DMS 273 treated with DMSO at 0.1 percent for 48 hours (cell line): ENCODE data around the gene ATG2B.
"Not testable (repeated sequence)": the region's sequence is repeated elsewhere in the genome, so short reads cannot be mapped to it uniquely, and the experiment has no call there.

ENCODE experiments used
- DNase-seq: peaks from one replicate; lab custom pipeline; 2025; lab: John Stamatoyannopoulos, UW

ATG2B gene

GRCh38 chr14:96380735-96381134, 17.6 kb upstream of the ATG2B start:
- no peak for DNase-seq

- no peak for DNase-seq
Observed at GRCh38 chr14:96376093-96376492, 13.0 kb upstream of the ATG2B start.

GRCh38 chr14:96373538-96373937, 10.4 kb upstream of the ATG2B start:
- no peak for DNase-seq

- DNase-seq = no peak
Observed at GRCh38 chr14:96370528-96370927, 7.4 kb upstream of the ATG2B start.

- DNase-seq = no peak
Observed at GRCh38 chr14:96368534-96368933, 5.4 kb upstream of the ATG2B start.

GRCh38 chr14:96364962-96365361, 1.8 kb upstream of the ATG2B start:
- DNase-seq = no peak

- no peak for DNase-seq
Observed at GRCh38 chr14:96363751-96364336, 703 bp upstream of the ATG2B start.

GRCh38 chr14:96362071-96362964, 823 bp downstream of the ATG2B start:
- peak; percentile 3 for DNase-seq

GRCh38 chr14:96359959-96360358, 3.2 kb downstream of the ATG2B start:
- DNase-seq = no peak

- DNase-seq = no peak
Observed at GRCh38 chr14:96357216-96357615, 5.9 kb downstream of the ATG2B start.

- no peak for DNase-seq
Observed at GRCh38 chr14:96354246-96354645, 8.9 kb downstream of the ATG2B start.

GRCh38 chr14:96352708-96353107, 10.4 kb downstream of the ATG2B start:
- DNase-seq = no peak

GRCh38 chr14:96351986-96352385, 11.2 kb downstream of the ATG2B start:
- DNase-seq = no peak

- no peak for DNase-seq
Observed at GRCh38 chr14:96349286-96350075, 13.7 kb downstream of the ATG2B start.

- not testable (repeated sequence) for DNase-seq
Observed at GRCh38 chr14:96347957-96348356, 15.2 kb downstream of the ATG2B start.

GRCh38 chr14:96345669-96346068, 17.5 kb downstream of the ATG2B start:
- DNase-seq = no peak

GRCh38 chr14:96341323-96341722, 21.8 kb downstream of the ATG2B start:
- no peak for DNase-seq

- no peak for DNase-seq
Observed at GRCh38 chr14:96338551-96338950, 24.6 kb downstream of the ATG2B start.

- DNase-seq = no peak
Observed at GRCh38 chr14:96324219-96324618, 38.9 kb downstream of the ATG2B start.

GRCh38 chr14:96320605-96321004, 42.5 kb downstream of the ATG2B start:
- DNase-seq = no peak

- DNase-seq = no peak
Observed at GRCh38 chr14:96318836-96319235, 44.3 kb downstream of the ATG2B start.

GRCh38 chr14:96316087-96316486, 47.1 kb downstream of the ATG2B start:
- no peak for DNase-seq

GRCh38 chr14:96310906-96311305, 52.2 kb downstream of the ATG2B start:
- no peak for DNase-seq
